Measurements from ENCODE around the gene SLC7A5.

DNA sequence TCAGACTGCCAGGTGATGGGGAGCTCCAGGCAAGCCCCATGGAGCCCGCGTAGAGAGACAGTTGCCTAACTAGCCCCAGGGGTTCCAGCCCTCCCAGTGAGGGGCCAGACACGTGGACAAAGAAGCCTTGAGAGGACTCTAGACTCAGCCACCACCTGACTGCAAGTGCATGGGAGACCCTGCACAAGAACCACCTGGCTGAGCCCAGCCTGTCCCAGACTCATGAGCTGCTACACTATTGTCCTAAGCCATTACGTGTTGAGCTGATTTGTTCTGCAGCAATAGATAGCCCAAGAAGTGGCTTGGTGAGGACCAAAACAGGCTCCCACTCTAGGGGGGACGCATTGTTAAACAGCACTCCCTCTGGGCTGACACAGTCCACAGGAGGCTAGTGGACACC lies 65.9 kb downstream of the SLC7A5 start:
- no peak for TF ChIP-seq CTCF (IDR thresholded peaks at IDR 0.05)
- no peak for TF ChIP-seq POLR2A (IDR thresholded peaks at IDR 0.05)
